Gastrocnemius medialis (tissue), 4 donors: Measurements from ENCODE around the gene ROBO3. TPM values are rescaled to one million over a fixed set of nuclear protein-coding genes. Genes with fewer than 3 reads are reported as not detected.
A peak's percentile ranks its signal among the peaks of the same experiment; 100 is the strongest.

Experiments
- ATAC-seq, 2 donors: fragments of 150-250 bp; one replicate each; pipeline ENCODE4 v1.9.1; 2016
- DNase-seq, 2 donors: peaks; one replicate each; pipeline ENCODE4 v3.0.0-alpha.2; 2019
- H3K27ac ChIP-seq, 4 donors: fragments of 200-600 bp; sonication (generic); 1 replicate in 1 of 4; 2 replicates in 3 of 4; pipeline ENCODE4 v1.5.1; 2016 to 2018; ENCODE audit warnings: mild to moderate bottlenecking in 2 of 4, moderate library complexity in 1 of 4
- H3K27me3 ChIP-seq, 3 donors: fragments of 200-600 bp; sonication (generic) in 2 of 3; 1 replicate in 1 of 3; 2 replicates in 2 of 3; pipeline versions ENCODE4 v1.5.1 to v1.6.0; 2016 to 2019; ENCODE audit warnings: mild to moderate bottlenecking in 1 of 3, moderate library complexity in 1 of 3
- H3K36me3 ChIP-seq, 2 donors: fragments of 200-600 bp; sonication (generic) in 1 of 2; one replicate each; pipeline ENCODE4 v1.5.1; 2017 to 2018
- H3K4me1 ChIP-seq, 2 donors: fragments of 200-600 bp; sonication (generic) in 1 of 2; one replicate each; pipeline ENCODE4 v1.5.1; 2016 to 2017; ENCODE audit warnings: mild to moderate bottlenecking in 2 of 2
- H3K4me3 ChIP-seq, 4 donors: fragments of 200-600 bp; sonication (generic) in 3 of 4; 1 replicate in 1 of 4; 2 replicates in 3 of 4; pipeline ENCODE4 v1.5.1; 2016 to 2019; ENCODE audit warnings: mild to moderate bottlenecking in 2 of 4
- H3K9me3 ChIP-seq, 3 donors: fragments of 200-600 bp; sonication (generic) in 2 of 3; 1 replicate in 1 of 3; 2 replicates in 2 of 3; pipeline ENCODE4 v1.5.1; 2016 to 2019
- POLR2A ChIP-seq, 2 donors: fragments of 450-650 bp; IDR thresholded peaks; one replicate each; pipeline ENCODE4 v1.6.1; 2017; ENCODE audit warnings: antibody characterized with exemption in 2 of 2, mild to moderate bottlenecking in 2 of 2, moderate library complexity in 2 of 2
- in situ Hi-C, 4 donors: fragments of 200-750 bp; cut with MboI; loops; one replicate each; pipeline versions ENCODE4 v1.15.0 to v1.8.0; 2017; ENCODE audit warnings: low sequenced_read_pairs in 4 of 4
- intact Hi-C: fragments of 100-400 bp; cut with DNase I; formaldehyde crosslinking; loops from one replicate; pipeline ENCODE4 v1.15.1; 2023; ENCODE audit warnings: low total_unique reads
- total RNA-seq, 4 donors: library from RNA; depleted of rRNA; stranded (reverse); fragments of >200 nt; gene quantifications; one replicate each; pipeline versions ENCODE4 v1.1.0 to v1.2.3, GENCODE V29; 2016
- TF ChIP-seq, protein P1 (sequence below), 5 experiments: fragments of 450-650 bp in 3 of 5; fragments of 200-600 bp in 2 of 5; sonication (generic) in 2 of 5; IDR thresholded peaks in 4 of 5; conservative IDR thresholded peaks in 1 of 5; 1 replicate in 4 of 5; 2 replicates in 1 of 5; pipeline ENCODE4 v1.5.1; 2016 to 2019; ENCODE audit warnings: antibody characterized with exemption in 5 of 5, mild to moderate bottlenecking in 3 of 5, moderate library complexity in 3 of 5

Gene ROBO3
- total RNA-seq, 4 donors from 2014 or later = 0.35 to 3.7 (median 1.3) TPM

DNA sequence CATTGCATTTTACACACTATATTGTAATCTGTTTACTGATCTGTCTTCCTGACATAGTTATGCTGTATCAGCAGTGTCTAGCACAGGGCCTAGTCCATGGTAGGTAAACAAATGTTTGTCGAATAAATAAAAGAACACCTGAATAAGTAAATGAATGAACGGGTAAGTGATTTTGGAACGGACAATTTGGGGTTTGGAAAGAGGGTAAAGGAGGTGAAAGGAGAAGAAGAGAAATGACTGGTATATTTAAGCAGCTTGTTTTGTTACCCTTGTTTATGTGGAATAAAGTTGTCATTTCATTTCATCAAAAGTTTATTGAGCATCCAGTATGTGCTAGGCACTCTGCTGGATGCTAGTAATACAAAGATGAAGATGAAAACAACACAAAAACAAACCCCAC, 53.7 kb downstream of the ROBO3 start, which contains the start of gene HEPN1:
HEPN1 (plus strand) TSS at position 301 of the 400 bp plus-strand sequence.
- in situ Hi-C loops = no loop called here
- DNase-seq = no peak
- no peak within 1 kb of the TSS for H3K4me3 ChIP-seq
- no peaks in the 10 kb centered on the region for H3K36me3 ChIP-seq
- ATAC-seq = no peak
- no peaks in the 10 kb centered on the region for H3K9me3 ChIP-seq
- TF ChIP-seq, protein P1, sequence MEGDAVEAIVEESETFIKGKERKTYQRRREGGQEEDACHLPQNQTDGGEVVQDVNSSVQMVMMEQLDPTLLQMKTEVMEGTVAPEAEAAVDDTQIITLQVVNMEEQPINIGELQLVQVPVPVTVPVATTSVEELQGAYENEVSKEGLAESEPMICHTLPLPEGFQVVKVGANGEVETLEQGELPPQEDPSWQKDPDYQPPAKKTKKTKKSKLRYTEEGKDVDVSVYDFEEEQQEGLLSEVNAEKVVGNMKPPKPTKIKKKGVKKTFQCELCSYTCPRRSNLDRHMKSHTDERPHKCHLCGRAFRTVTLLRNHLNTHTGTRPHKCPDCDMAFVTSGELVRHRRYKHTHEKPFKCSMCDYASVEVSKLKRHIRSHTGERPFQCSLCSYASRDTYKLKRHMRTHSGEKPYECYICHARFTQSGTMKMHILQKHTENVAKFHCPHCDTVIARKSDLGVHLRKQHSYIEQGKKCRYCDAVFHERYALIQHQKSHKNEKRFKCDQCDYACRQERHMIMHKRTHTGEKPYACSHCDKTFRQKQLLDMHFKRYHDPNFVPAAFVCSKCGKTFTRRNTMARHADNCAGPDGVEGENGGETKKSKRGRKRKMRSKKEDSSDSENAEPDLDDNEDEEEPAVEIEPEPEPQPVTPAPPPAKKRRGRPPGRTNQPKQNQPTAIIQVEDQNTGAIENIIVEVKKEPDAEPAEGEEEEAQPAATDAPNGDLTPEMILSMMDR (IDR thresholded peaks at IDR 0.05 in 4 of 5, conservative IDR thresholded peaks at IDR 0.05 in 1 of 5) = no peak
- TF ChIP-seq POLR2A (IDR thresholded peaks at IDR 0.05) = no peak
- intact Hi-C loops = no loop called here
- H3K27ac ChIP-seq = no peak within 1 kb of the TSS
- H3K4me1 ChIP-seq = no peaks in the 10 kb centered on the region
- H3K27me3 ChIP-seq = peaks cover 0 to 11% (median 9%) of the 10 kb centered on the region in 3 donors

DNA sequence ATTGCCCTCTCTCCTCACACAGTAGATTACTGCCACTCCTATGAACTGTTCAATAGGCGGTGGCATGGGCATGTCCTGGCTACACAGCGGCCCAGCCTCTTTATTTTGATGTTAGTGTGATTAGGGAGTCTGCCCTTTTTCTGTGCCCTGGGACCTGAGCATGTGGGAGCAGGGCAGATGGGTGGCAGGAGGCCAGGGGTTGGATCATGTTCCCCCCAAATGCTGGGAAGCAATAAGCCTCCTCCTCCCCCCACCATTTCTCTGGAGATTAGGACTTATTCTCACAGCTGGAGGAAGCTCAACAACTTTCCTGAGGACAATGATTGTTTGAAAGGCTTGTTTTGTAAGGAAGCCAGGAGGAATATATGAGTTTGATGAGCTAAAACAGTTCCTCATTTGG, 54.7 kb downstream of the ROBO3 start:
- in situ Hi-C loops = no loop called here
- Histone ChIP-seq H3K4me3 (no peak overlapping the region), H3K9me3 (no peaks in the 10 kb centered on the region), H3K36me3 (no peaks in the 10 kb centered on the region), H3K27me3 (peaks cover 0 to 11% (median 9%) of the 10 kb centered on the region in 3 donors), H3K27ac (no peak overlapping the region), H3K4me1 (no peaks in the 10 kb centered on the region)
- TF ChIP-seq, protein P1 (IDR thresholded peaks at IDR 0.05 in 4 of 5, conservative IDR thresholded peaks at IDR 0.05 in 1 of 5) = no peak
- no peak for TF ChIP-seq POLR2A (IDR thresholded peaks at IDR 0.05)
- ATAC-seq = no peak
- DNase-seq = no peak
- intact Hi-C loops = loop anchor here (2.0 kb wide), 1 partner anchor 23 kb away; the partner anchor contains the start of gene ROBO4

DNA sequence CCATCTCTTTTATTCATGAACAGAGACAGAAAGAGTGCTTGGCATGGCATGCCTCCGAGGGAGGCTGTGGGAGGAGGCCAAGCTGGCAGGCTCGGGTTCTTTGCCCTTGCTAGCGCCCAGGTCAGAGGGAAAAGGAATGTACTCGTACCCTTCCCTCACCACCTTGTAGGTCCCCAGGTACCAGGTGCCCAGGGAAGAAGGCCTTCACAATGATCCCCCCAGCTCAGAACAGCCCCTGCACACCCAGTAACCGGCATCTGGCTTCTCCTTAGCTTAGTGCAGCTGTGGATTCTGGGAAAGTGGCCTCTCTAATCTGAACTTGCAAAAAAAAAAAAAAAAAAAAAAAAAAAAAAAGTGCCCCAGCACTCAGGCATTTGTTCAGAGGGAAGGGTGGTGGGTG, 55.1 kb downstream of the ROBO3 start:
- no peak for ATAC-seq
- peak overlapping the region in 2 of 4 donors; percentile 57 to 67 for H3K27ac ChIP-seq
- intact Hi-C loops = loop anchor here (2.0 kb wide), 1 partner anchor 24 kb away; the partner anchor contains the start of gene ROBO4

DNA sequence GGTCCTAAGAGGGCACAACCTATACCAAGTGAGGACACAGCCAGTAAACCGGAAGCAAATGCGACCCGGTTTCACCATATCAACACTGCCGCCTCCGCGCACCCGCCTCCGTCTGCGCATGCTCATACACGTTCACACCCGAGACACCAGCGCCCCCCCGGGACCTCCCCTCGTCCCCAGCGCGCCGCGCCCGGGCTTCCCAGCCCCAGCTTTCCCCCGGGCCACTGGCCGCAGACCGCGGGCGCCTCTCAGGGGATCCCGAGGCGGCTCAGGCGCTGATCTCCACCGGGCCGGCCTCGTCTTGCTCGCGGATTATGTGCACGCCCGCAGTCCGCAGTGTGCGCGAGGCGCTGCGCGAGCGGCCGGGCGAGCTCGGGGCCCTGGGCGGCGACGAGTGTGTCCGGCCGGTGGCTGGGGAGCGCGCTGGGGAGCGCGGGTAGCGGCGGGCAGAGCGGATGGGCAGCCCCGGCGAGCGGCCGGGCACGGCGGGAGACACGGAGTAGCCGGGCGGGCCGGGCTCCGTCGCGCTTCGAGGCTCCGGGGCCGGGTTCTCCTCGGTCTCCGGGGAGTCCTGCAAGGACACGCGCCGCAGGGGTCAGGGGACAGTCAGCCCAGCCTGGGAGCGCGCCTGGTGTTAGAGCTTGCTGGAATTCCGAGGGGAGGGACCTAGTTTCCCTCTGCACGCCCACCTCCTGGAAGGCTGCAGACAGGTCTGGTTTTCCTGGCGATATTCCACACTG, 55.8 kb downstream of the ROBO3 start:
- DNase-seq = peak in 1 of 2 donors; percentile 45
- H3K9me3 ChIP-seq = no peaks in the 10 kb centered on the region
- H3K4me3 ChIP-seq = peak overlapping the region; percentile 46 to 74 (median 58)
- H3K4me1 ChIP-seq = no peaks in the 10 kb centered on the region
- peak overlapping the region; percentile 6 to 67 (median 54) for H3K27ac ChIP-seq
- TF ChIP-seq POLR2A (IDR thresholded peaks at IDR 0.05) = no peak
- TF ChIP-seq, protein P1 (IDR thresholded peaks at IDR 0.05 in 4 of 5, conservative IDR thresholded peaks at IDR 0.05 in 1 of 5) = no peak
- peak; percentile 60 to 68 for ATAC-seq
- H3K27me3 ChIP-seq = peaks cover 0 to 11% (median 9%) of the 10 kb centered on the region in 3 donors
- intact Hi-C loops (loop anchor here (2.0 kb wide), 1 partner anchor 24 kb away; the partner anchor contains the start of gene ROBO4), in situ Hi-C loops (no loop called here)
- no peaks in the 10 kb centered on the region for H3K36me3 ChIP-seq

More for the DNA sequence above, 55.1 kb downstream of the ROBO3 start:
- in situ Hi-C loops = no loop called here
- Histone ChIP-seq H3K27me3 (peaks cover 0 to 11% (median 9%) of the 10 kb centered on the region in 3 donors), H3K4me1 (no peaks in the 10 kb centered on the region), H3K36me3 (no peaks in the 10 kb centered on the region), H3K4me3 (peak overlapping the region; percentile 46 to 74 (median 58)), H3K9me3 (no peaks in the 10 kb centered on the region)
- DNase-seq = no peak
- TF ChIP-seq, protein P1 (IDR thresholded peaks at IDR 0.05 in 4 of 5, conservative IDR thresholded peaks at IDR 0.05 in 1 of 5) = no peak
- no peak for TF ChIP-seq POLR2A (IDR thresholded peaks at IDR 0.05)
